HepG2 (cell line): ENCODE measurements around the gene ASAP2. TPM values are rescaled to one million over a fixed set of nuclear protein-coding genes. Genes with fewer than 3 reads are reported as not detected.

Experiments
- CREM ChIP-seq, 2 experiments: sonication (generic) in 1 of 2; formaldehyde crosslinking in 1 of 2; IDR thresholded peaks; 2 replicates each; pipeline versions ENCODE4 v1.4.0 to v1.6.1; 2016 to 2020; ENCODE audit warnings: antibody characterized with exemption in 1 of 2, mild to moderate bottlenecking in 1 of 2, missing genetic modification reagents in 1 of 2
- FOXK1 ChIP-seq: sonication (generic); formaldehyde crosslinking; IDR thresholded peaks from 2 replicates; pipeline ENCODE4 v1.4.0; 2020; ENCODE audit warnings: low read depth, missing genetic modification reagents, borderline replicate concordance
- HDAC1 ChIP-seq: sonication (generic); formaldehyde crosslinking; IDR thresholded peaks from 2 replicates; pipeline ENCODE4 v1.5.1; 2020; ENCODE audit warnings: mild to moderate bottlenecking, missing genetic modification reagents
- HMGXB3 ChIP-seq: sonication (generic); formaldehyde crosslinking; IDR thresholded peaks from 2 replicates; pipeline ENCODE4 v1.4.0; 2020; ENCODE audit warnings: missing genetic modification reagents, borderline replicate concordance
- MEIS1 ChIP-seq: sonication (generic); formaldehyde crosslinking; IDR thresholded peaks from 2 replicates; pipeline ENCODE4 v1.9.0; 2021; ENCODE audit warnings: mild to moderate bottlenecking, missing genetic modification reagents, moderate library complexity, borderline replicate concordance
- NFE2L1 ChIP-seq: sonication (generic); formaldehyde crosslinking; IDR thresholded peaks from 2 replicates; pipeline ENCODE4 v1.4.0; 2020; ENCODE audit warnings: missing genetic modification reagents, mild to moderate bottlenecking, borderline replicate concordance
- NFYC ChIP-seq: IDR thresholded peaks from 2 replicates; pipeline ENCODE4 v1.6.1; 2016; ENCODE audit warnings: missing genetic modification reagents, missing compliant biosample characterization
- TSC22D2 ChIP-seq: sonication (generic); formaldehyde crosslinking; IDR thresholded peaks from 2 replicates; pipeline ENCODE4 v1.5.1; 2020; ENCODE audit warnings: missing genetic modification reagents, mild to moderate bottlenecking, borderline replicate concordance
- ZBTB33 ChIP-seq: sonication (generic); formaldehyde crosslinking; IDR thresholded peaks from 2 replicates; pipeline ENCODE4 v1.4.0; 2020; ENCODE audit warnings: missing genetic modification reagents
- ZNF274 ChIP-seq: sonication (generic); formaldehyde crosslinking; IDR thresholded peaks from 2 replicates; pipeline ENCODE4 v1.5.1; 2020; ENCODE audit warnings: mild to moderate bottlenecking, missing genetic modification reagents
- ZNF609 ChIP-seq: sonication (generic); formaldehyde crosslinking; IDR thresholded peaks from 2 replicates; pipeline ENCODE4 v1.4.0; 2020; ENCODE audit warnings: mild to moderate bottlenecking, missing genetic modification reagents, borderline replicate concordance
- ZNF704 ChIP-seq: sonication (generic); formaldehyde crosslinking; IDR thresholded peaks from 2 replicates; pipeline ENCODE4 v1.8.1; 2023; ENCODE audit warnings: mild to moderate bottlenecking, inconsistent platforms, moderate library complexity, missing genetic modification reagents, borderline replicate concordance
- polyA plus RNA-seq, 8 experiments: library from polyadenylated mRNA; depleted of rRNA in 3 of 8; stranded (reverse) in 7 of 8; unstranded in 1 of 8; fragments of >200 nt; fragmentation: Illumina TruSeq in 4 of 8; extraction: Trizol in 4 of 8; gene quantifications; 2 replicates each; pipeline versions ENCODE4 v1.2.1 to v1.2.3, GENCODE V29; 2011 to 2016; ENCODE audit warnings: low read depth in 4 of 8, missing spikeins in 1 of 8, mixed read lengths in 1 of 8; ENCODE audit not compliant: insufficient read depth in 1 of 8
- total RNA-seq, 5 experiments: library from RNA; depleted of rRNA; stranded (reverse); fragments of >200 nt; fragmentation: Illumina TruSeq; extraction: Trizol; gene quantifications; 2 replicates each; pipeline ENCODE4 v1.2.3, GENCODE V29; 2016; ENCODE audit warnings: low read depth in 1 of 5

ASAP2 gene
- total and polyA plus RNA-seq, 2 of the 13 experiments (the other 11 are each of a cell fraction or from before 2014, with no cell fraction given) = 7.3 to 22.3 TPM

GRCh38 chr2:9335322-9335832 is 128.8 kb downstream of the ASAP2 start (continued):
- peak; percentile 68; the same call in 1 of the 2 replicates for TF ChIP-seq HMGXB3
- 0 out of 2 replicates have a peak, but pooled peaks have one; percentile 49 for TF ChIP-seq MEIS1
- TF ChIP-seq NFE2L1 (CRISPR knock-in tag) = no peak
- peak; percentile 78; the same call in 1 of the 2 replicates for TF ChIP-seq TSC22D2 (CRISPR knock-in tag)
- TF ChIP-seq ZBTB33 (CRISPR knock-in tag) = peak; percentile 67; the same call in 1 of the 2 replicates
- no peak for TF ChIP-seq NFYC (CRISPR knock-in tag)
- TF ChIP-seq ZNF609 (CRISPR knock-in tag) = peak; percentile 69
- TF ChIP-seq CREM (IDR thresholded peaks at IDR 0.05) = peak; percentile 69
- no peak for TF ChIP-seq CREM (CRISPR knock-in tag; IDR thresholded peaks at IDR 0.05)
- TF ChIP-seq FOXK1 = peak; percentile 66; the same call in 1 of the 2 replicates
- no peak; the same call in 1 of the 2 replicates for TF ChIP-seq ZNF704 (CRISPR knock-in tag)
- TF ChIP-seq HDAC1 (CRISPR knock-in tag) = peak; percentile 50; the same call in 1 of the 2 replicates
- 0 out of 2 replicates have a peak, but pooled peaks have one; percentile 47 for TF ChIP-seq ZNF274
